Mesothelial cell of epicardium (in vitro differentiated cells): Measurements from ENCODE around the gene NMD3. TPM values are rescaled to one million over a fixed set of nuclear protein-coding genes. Genes with fewer than 3 reads are reported as not detected.
"Not testable (repeated sequence)": the region's sequence is repeated elsewhere in the genome, so short reads cannot be mapped to it uniquely, and the experiment has no call there.

Experiments
- DNase-seq, 2 experiments: peaks; one replicate each; pipeline ENCODE4 v3.0.0; 2021; ENCODE audit warnings: low spot score in 2 of 2; ENCODE audit not compliant: unreplicated experiment in 2 of 2
- H3K27ac Mint-ChIP-seq: 2 replicates; pipeline ENCODE4 v1.8.0; 2021; ENCODE audit warnings: mixed read lengths
- H3K27me3 Mint-ChIP-seq: 2 replicates; pipeline ENCODE4 v1.8.0; 2021; ENCODE audit warnings: low read depth, mixed read lengths
- H3K36me3 Mint-ChIP-seq: 2 replicates; pipeline ENCODE4 v1.8.0; 2021; ENCODE audit warnings: mixed read lengths
- H3K4me1 Mint-ChIP-seq: 2 replicates; pipeline ENCODE4 v1.8.0; 2021; ENCODE audit warnings: mixed read lengths
- H3K4me3 Mint-ChIP-seq: 2 replicates; pipeline ENCODE4 v1.8.0; 2021; ENCODE audit warnings: mild to moderate bottlenecking, moderate library complexity, mixed read lengths
- H3K9me3 Mint-ChIP-seq: 2 replicates; pipeline ENCODE4 v1.8.0; 2021; ENCODE audit warnings: mixed read lengths
- CTCF ChIP-seq: fragments of 200-600 bp; sonication (generic); IDR thresholded peaks from one replicate; pipeline ENCODE4 v1.5.0; 2021; ENCODE audit warnings: antibody characterized with exemption; ENCODE audit not compliant: unreplicated experiment
- total RNA-seq: library from RNA; stranded (reverse); gene quantifications from 3 replicates; pipeline ENCODE4 v1.2.1, GENCODE V29; 2021

Gene NMD3
- total RNA-seq, result 51.1 to 54.2 TPM (median 53.9 TPM) in 3 replicates

GRCh38 chr3:161220850-161221753, at the start of gene NMD3:
NMD3 (plus strand) TSS chr3:161221311; CDS start chr3:161222014, 703 bp downstream.
- Mint-ChIP-seq H3K9me3 (peaks cover 4% of the 10 kb centered on the region), H3K27ac (peak within 1 kb of the TSS; percentile 95), H3K4me1 (peaks cover 26% of the 10 kb centered on the region), H3K4me3 (peak within 1 kb of the TSS; percentile 84), H3K36me3 (peaks cover 8% of the 10 kb centered on the region), H3K27me3 (no peaks in the 10 kb centered on the region)
- no peak for TF ChIP-seq CTCF
- peak; percentile 85 to 96 for DNase-seq

GRCh38 chr3:161171639-161172552, 49.2 kb upstream of the NMD3 start:
- Mint-ChIP-seq H3K27ac (no peak overlapping the region), H3K4me3 (no peak overlapping the region), H3K9me3 (peaks cover 10% of the 10 kb centered on the region), H3K27me3 (no peaks in the 10 kb centered on the region), H3K4me1 (no peaks in the 10 kb centered on the region), H3K36me3 (no peaks in the 10 kb centered on the region)
- no peak for DNase-seq
- no peak for TF ChIP-seq CTCF

GRCh38 chr3:161175506-161175905, 45.6 kb upstream of the NMD3 start:
- no peaks in the 10 kb centered on the region for H3K27me3 Mint-ChIP-seq
- peaks cover 17% of the 10 kb centered on the region for H3K9me3 Mint-ChIP-seq
- H3K36me3 Mint-ChIP-seq, result no peaks in the 10 kb centered on the region
- no peaks in the 10 kb centered on the region for H3K4me1 Mint-ChIP-seq
- H3K27ac Mint-ChIP-seq, result no peak overlapping the region
- no peak for DNase-seq
- TF ChIP-seq CTCF, result no peak
- no peak overlapping the region for H3K4me3 Mint-ChIP-seq

DNA sequence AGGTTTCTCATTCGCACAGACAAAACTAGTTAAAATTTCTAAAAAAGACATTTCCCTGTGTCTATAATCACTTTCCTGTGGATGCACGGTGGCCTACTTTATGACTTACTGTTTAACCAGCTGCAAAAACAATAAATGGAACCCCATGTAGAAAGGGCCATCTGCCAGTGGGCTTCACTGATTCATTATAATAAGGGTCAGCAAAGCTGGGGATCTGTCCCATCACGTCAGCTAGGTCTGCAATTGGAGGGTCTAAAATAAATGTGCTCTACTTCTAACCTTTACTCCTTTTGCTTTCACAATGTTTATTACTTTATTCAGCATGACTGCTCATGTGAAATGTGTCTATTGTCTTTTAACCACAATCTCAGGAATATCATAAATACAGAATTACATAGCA, 43.1 kb upstream of the NMD3 start:
- peaks cover 3% of the 10 kb centered on the region for H3K36me3 Mint-ChIP-seq
- H3K27ac Mint-ChIP-seq, result no peak overlapping the region
- peaks cover 27% of the 10 kb centered on the region for H3K9me3 Mint-ChIP-seq
- DNase-seq, result no peak
- H3K4me3 Mint-ChIP-seq, result no peak overlapping the region
- TF ChIP-seq CTCF, result no peak
- H3K4me1 Mint-ChIP-seq, result no peaks in the 10 kb centered on the region
- H3K27me3 Mint-ChIP-seq, result no peaks in the 10 kb centered on the region

- not testable (repeated sequence) for H3K36me3 Mint-ChIP-seq, H3K4me3 Mint-ChIP-seq, DNase-seq, H3K27me3 Mint-ChIP-seq, H3K27ac Mint-ChIP-seq, H3K4me1 Mint-ChIP-seq
- peaks cover 25% of the 10 kb centered on the region for H3K9me3 Mint-ChIP-seq
Measured at GRCh38 chr3:161181371-161181770, 39.7 kb upstream of the NMD3 start.
